PC-3 (cell line): Measurements from ENCODE around the gene SLC45A1. TPM values are rescaled to one million over a fixed set of nuclear protein-coding genes. Genes with fewer than 3 reads are reported as not detected.

Experiments
- ATAC-seq: fragments of 200-7000 bp; cut with Tn5 transposase; 2 replicates; pipeline ENCODE4 v1.9.1; 2020; ENCODE audit warnings: mild to moderate bottlenecking, moderate library complexity
- BruUV-seq: library from RNA; stranded (reverse); fragments of 400-500 nt; replicated peaks from 2 replicates; lab custom pipeline; 2021; lab: Mats Ljungman, UMichigan
- CTCF ChIA-PET: fragments of 300-600 bp; sonication (Branson Sonifier 250); formaldehyde crosslinking; loops from one replicate; lab custom pipeline; 2022; ENCODE audit warnings: antibody characterized with exemption; lab: Charles Lee
- POLR2A ChIA-PET: fragments of 300-600 bp; sonication (Branson Sonifier 250); formaldehyde crosslinking; loops from one replicate; lab custom pipeline; 2022; ENCODE audit warnings: antibody characterized with exemption; ENCODE audit not compliant: unreplicated experiment; lab: Charles Lee
- DNase-seq: peaks from one replicate; pipeline ENCODE4 v3.0.0-alpha.2; 2015
- H2AFZ ChIP-seq: fragments of 300-600 bp; sonication (generic); 2 replicates; pipeline ENCODE4 v1.6.0; 2016; ENCODE audit warnings: antibody characterized with exemption, low read length
- H3F3A ChIP-seq: fragments of 300-600 bp; sonication (generic); one replicate; pipeline ENCODE4 v1.6.0; 2017; ENCODE audit warnings: antibody characterized with exemption, low read length, control low read depth, mild to moderate bottlenecking; ENCODE audit not compliant: unreplicated experiment
- H3K27ac ChIP-seq: fragments of 300-600 bp; sonication (generic); 2 replicates; pipeline ENCODE4 v1.5.1; 2016; ENCODE audit warnings: mild to moderate bottlenecking, low read length
- H3K27me3 ChIP-seq: fragments of 300-600 bp; sonication (generic); 2 replicates; pipeline ENCODE4 v1.6.1; 2016; ENCODE audit warnings: low read length, mixed read lengths
- H3K36me3 ChIP-seq: fragments of 300-600 bp; sonication (generic); 2 replicates; pipeline ENCODE4 v1.6.1; 2016; ENCODE audit warnings: low read depth, mixed run types, low read length, mixed read lengths
- H3K4me1 ChIP-seq: fragments of 300-600 bp; sonication (generic); 2 replicates; pipeline ENCODE4 v1.5.1; 2016; ENCODE audit warnings: low read length; ENCODE audit not compliant: insufficient read depth
- H3K4me2 ChIP-seq: fragments of 300-600 bp; sonication (generic); 2 replicates; pipeline ENCODE4 v1.6.0; 2016; ENCODE audit warnings: low read length
- H3K4me3 ChIP-seq: fragments of 300-600 bp; sonication (generic); 2 replicates; pipeline ENCODE4 v1.5.1; 2016; ENCODE audit warnings: mild to moderate bottlenecking, low read length, mixed read lengths
- H3K79me2 ChIP-seq: fragments of 300-600 bp; sonication (generic); 2 replicates; pipeline ENCODE4 v1.6.1; 2017; ENCODE audit warnings: low read length, mixed read lengths
- H3K9ac ChIP-seq: fragments of 300-600 bp; sonication (generic); 2 replicates; pipeline ENCODE4 v1.6.0; 2016; ENCODE audit warnings: mild to moderate bottlenecking, low read length
- H3K9me2 ChIP-seq: fragments of 300-600 bp; sonication (generic); replicated peaks from 2 replicates; pipeline ENCODE4 v1.6.1; 2016; ENCODE audit warnings: mixed run types, low read length, mixed read lengths
- H3K9me3 ChIP-seq: fragments of 300-600 bp; sonication (generic); 2 replicates; pipeline ENCODE4 v1.6.1; 2016; ENCODE audit warnings: low read length, mixed read lengths
- H4K20me1 ChIP-seq: fragments of 300-600 bp; sonication (generic); 2 replicates; pipeline ENCODE4 v1.6.1; 2016; ENCODE audit warnings: low read length, mixed read lengths
- EZH2 ChIP-seq: fragments of 300-600 bp; sonication (generic); IDR thresholded peaks from one replicate; pipeline ENCODE4 v1.6.1; 2017; ENCODE audit warnings: antibody characterized with exemption, mild to moderate bottlenecking, low read length; ENCODE audit not compliant: unreplicated experiment
- EZH2phosphoT487 ChIP-seq: fragments of 300-600 bp; sonication (generic); IDR thresholded peaks from 2 replicates; pipeline ENCODE4 v1.6.1; 2018; ENCODE audit warnings: mild to moderate bottlenecking, antibody characterized with exemption, low read length, borderline replicate concordance
- intact Hi-C: fragments of 100-400 bp; cut with micrococcal nuclease; formaldehyde crosslinking; loops from 2 replicates; pipeline ENCODE4 v1.9.0; 2023
- total RNA-seq: library from RNA; depleted of rRNA; stranded (reverse); fragments of >200 nt; gene quantifications from 2 replicates; pipeline ENCODE4 v1.2.3, GENCODE V29; 2014
- TF ChIP-seq, protein P1 (sequence below): fragments of 300-600 bp; sonication (generic); conservative IDR thresholded peaks from 2 replicates; pipeline ENCODE4 v1.5.1; 2017; ENCODE audit warnings: antibody characterized with exemption, low read depth, mild to moderate bottlenecking, low read length

The SLC45A1 gene
- total RNA-seq, 1 experiment from 2014 or later = 0.62 TPM

DNA sequence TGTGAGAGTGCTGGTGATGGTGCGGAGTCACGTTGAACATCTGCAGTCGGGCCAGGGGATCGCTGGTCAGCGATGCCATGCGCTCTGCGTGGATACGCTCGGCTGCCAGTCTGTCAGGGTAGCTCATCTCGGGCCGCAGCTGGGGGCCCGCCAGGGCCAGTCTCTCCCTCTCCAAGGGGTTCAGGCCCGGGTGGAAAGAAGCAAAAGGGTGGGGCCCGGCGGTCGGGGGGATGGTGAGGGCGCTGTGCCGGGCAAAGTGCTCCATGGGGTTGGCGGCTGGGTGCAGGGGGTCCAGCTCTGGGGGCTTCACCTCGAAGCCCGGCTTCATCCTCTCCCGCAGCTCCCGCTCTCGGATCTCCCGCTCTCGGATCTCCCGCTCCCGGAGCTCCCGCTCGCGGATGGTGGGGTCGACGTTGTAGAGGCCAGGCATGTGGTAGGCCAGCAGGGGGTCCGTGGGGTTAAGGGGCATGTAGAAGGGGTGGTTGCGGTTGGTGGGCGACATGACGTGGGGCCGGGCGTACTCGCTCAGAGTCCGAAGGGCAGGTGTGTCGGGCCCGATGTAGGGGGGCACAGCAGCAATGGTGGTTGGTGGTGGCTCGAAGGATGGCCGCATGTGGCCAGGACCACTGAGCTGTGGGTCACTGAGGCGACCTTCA is 40.5 kb downstream of the SLC45A1 start:
- DNase-seq = no peak
- Histone ChIP-seq H3K4me3 (no peak overlapping the region), H3K4me1 (no peaks in the 10 kb centered on the region), H3K27me3 (no peaks in the 10 kb centered on the region), H2AFZ (no peak overlapping the region), H3K27ac (no peak overlapping the region), H3K9me2 (no peaks in the 10 kb centered on the region), H3K9ac (no peak overlapping the region), H4K20me1 (no peaks in the 10 kb centered on the region), H3K4me2 (no peak overlapping the region), H3K36me3 (peaks cover 12% of the 10 kb centered on the region), H3F3A (no peaks in the 10 kb centered on the region), H3K9me3 (no peaks in the 10 kb centered on the region), H3K79me2 (no peaks in the 10 kb centered on the region)
- no peak for ATAC-seq
- intact Hi-C loops = no loop called here
- ChIA-PET POLR2A (no interaction called here), CTCF (no interaction called here)
- BruUV-seq = no TSS peak
- no peak for TF ChIP-seq EZH2phosphoT487
- TF ChIP-seq EZH2 = no peak
- TF ChIP-seq, protein P1, sequence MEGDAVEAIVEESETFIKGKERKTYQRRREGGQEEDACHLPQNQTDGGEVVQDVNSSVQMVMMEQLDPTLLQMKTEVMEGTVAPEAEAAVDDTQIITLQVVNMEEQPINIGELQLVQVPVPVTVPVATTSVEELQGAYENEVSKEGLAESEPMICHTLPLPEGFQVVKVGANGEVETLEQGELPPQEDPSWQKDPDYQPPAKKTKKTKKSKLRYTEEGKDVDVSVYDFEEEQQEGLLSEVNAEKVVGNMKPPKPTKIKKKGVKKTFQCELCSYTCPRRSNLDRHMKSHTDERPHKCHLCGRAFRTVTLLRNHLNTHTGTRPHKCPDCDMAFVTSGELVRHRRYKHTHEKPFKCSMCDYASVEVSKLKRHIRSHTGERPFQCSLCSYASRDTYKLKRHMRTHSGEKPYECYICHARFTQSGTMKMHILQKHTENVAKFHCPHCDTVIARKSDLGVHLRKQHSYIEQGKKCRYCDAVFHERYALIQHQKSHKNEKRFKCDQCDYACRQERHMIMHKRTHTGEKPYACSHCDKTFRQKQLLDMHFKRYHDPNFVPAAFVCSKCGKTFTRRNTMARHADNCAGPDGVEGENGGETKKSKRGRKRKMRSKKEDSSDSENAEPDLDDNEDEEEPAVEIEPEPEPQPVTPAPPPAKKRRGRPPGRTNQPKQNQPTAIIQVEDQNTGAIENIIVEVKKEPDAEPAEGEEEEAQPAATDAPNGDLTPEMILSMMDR = no peak

DNA sequence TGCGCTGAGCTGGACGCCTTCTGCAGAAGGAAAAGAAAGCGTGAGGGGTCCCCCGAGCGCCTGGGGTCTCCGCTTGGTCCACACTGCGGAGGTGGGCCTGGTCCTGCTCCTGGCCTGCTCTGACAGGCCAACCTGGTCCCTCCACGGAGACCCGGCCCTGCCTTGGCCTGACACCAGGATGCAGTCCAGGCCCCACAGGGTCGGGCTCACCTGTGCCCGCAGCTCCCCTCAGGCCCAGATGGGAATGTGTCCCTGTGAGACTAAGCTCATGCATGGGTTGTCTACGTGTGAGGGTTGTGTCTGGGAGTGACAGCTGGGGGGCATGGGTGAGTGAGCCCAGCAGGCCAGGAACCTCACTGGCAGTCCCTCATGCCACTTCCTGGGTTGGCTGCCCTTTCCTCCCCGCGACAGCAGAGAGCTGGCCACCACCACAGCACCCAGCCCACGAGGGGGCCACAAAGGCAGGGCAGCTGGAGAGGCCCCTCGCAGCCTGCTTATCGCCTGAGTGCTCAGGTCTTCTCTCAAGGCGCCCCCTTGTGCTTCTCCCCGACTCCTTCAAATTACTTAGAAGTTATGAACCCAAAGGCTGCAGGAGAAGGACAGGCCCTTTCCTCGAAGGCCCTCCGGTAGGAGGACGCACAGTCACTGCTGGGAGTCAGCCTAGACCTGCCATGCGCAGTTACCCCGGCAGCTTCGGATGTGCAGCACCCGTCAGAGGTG is 41.1 kb downstream of the SLC45A1 start:
- TF ChIP-seq, protein P1 = no peak; the same call in 1 of the 2 replicates
- TF ChIP-seq EZH2phosphoT487 = no peak
- no peak for TF ChIP-seq EZH2
- Histone ChIP-seq H3K9me3 (no peaks in the 10 kb centered on the region), H3K4me2 (no peak overlapping the region), H3F3A (no peaks in the 10 kb centered on the region), H3K27me3 (no peaks in the 10 kb centered on the region), H3K36me3 (peaks cover 10% of the 10 kb centered on the region), H3K4me3 (no peak overlapping the region), H2AFZ (no peak overlapping the region), H3K27ac (no peak overlapping the region), H3K4me1 (no peaks in the 10 kb centered on the region), H4K20me1 (no peaks in the 10 kb centered on the region), H3K9me2 (no peaks in the 10 kb centered on the region), H3K9ac (no peak overlapping the region), H3K79me2 (no peaks in the 10 kb centered on the region)
- no TSS peak for BruUV-seq
- intact Hi-C loops = no loop called here
- ChIA-PET CTCF (no interaction called here), POLR2A (interaction anchor here (0.6 kb wide), 1 partner anchor 210 kb away, joined by 3 read pairs; no protein-coding TSS in a partner anchor)
- ATAC-seq = peak; percentile 13; the same call in 1 of the 2 replicates
- no peak for DNase-seq
